Activated CD4-positive, CD25-positive, alpha-beta regulatory T cell (primary cell): ENCODE data around the gene PATZ1.

ENCODE experiments used
- DNase-seq, 4 experiments: peaks; one replicate each; lab custom pipeline; 2025; lab: John Stamatoyannopoulos, UW

Gene PATZ1

DNA sequence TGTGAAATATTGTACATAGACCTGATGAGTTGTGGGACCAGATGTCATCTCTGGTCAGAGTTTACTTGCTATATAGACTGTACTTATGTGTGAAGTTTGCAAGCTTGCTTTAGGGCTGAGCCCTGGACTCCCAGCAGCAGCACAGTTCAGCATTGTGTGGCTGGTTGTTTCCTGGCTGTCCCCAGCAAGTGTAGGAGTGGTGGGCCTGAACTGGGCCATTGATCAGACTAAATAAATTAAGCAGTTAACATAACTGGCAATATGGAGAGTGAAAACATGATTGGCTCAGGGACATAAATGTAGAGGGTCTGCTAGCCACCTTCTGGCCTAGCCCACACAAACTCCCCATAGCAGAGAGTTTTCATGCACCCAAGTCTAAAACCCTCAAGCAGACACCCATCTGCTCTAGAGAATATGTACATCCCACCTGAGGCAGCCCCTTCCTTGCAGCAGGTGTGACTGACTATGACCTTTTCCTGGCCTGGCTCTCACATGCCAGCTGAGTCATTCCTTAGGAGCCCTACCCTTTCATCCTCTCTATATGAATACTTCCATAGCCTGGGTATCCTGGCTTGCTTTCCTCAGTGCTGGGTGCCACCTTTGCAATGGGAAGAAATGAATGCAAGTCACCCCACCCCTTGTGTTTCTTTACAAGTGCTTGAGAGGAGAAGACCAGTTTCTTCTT lies 66.2 kb downstream of the PATZ1 start:
- no peak for DNase-seq

DNA sequence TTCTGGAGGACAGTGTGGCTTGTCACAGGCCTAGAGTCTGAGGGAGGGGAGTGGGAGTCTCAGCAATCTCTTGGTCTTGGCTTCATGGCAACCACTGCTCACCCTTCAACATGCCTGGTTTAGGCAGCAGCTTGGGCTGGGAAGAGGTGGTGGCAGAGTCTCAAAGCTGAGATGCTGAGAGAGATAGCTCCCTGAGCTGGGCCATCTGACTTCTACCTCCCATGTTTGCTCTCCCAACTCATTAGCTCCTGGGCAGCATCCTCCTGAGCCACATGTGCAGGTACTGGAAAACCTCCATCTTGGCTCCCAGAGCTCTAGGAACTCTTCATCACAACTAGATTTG lies 66.8 kb downstream of the PATZ1 start:
- DNase-seq, result no peak

DNA sequence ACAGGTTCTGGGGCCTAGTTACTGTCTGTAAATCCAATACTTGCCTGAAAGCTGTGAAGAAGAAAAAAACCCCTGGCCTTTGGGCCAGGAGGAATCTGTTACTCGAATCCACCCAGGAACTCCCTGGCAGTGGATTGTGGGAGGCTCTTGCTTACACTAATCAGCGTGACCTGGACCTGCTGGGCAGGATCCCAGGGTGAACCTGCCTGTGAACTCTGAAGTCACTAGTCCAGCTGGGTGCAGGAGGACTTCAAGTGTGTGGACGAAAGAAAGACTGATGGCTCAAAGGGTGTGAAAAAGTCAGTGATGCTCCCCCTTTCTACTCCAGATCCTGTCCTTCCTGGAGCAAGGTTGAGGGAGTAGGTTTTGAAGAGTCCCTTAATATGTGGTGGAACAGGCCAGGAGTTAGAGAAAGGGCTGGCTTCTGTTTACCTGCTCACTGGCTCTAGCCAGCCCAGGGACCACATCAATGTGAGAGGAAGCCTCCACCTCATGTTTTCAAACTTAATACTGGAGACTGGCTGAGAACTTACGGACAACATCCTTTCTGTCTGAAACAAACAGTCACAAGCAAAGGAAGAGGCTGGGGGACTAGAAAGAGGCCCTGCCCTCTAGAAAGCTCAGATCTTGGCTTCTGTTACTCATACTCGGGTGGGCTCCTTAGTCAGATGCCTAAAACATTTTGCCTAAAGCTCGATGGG lies 67.4 kb downstream of the PATZ1 start:
- DNase-seq, result peak in 2 of 4 experiments; percentile 39 to 51

DNA sequence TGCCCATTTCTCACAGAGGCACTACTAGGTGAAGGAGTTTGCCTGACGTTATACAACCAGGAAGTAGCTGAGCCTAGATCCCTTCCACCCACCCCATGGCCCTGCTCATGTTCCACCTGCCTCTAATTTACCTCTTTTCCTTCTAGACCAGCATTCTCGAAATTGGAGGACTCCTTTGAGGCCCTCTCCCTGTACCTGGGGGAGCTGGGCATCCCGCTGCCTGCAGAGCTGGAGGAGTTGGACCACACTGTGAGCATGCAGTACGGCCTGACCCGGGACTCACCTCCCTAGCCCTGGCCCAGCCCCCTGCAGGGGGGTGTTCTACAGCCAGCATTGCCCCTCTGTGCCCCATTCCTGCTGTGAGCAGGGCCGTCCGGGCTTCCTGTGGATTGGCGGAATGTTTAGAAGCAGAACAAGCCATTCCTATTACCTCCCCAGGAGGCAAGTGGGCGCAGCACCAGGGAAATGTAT lies 68.0 kb downstream of the PATZ1 start:
- DNase-seq, result no peak

DNA sequence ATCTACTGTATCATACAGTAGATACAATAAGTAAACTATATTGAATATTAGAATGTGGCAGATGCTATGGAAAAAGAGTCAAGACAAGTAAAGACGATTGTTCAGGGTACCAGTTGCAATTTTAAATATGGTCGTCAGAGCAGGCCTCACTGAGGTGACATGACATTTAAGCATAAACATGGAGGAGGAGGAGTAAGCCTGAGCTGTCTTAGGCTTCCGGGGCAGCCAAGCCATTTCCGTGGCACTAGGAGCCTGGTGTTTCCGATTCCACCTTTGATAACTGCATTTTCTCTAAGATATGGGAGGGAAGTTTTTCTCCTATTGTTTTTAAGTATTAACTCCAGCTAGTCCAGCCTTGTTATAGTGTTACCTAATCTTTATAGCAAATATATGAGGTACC lies 68.4 kb downstream of the PATZ1 start:
- peak in 1 of 4 experiments; percentile 26 for DNase-seq

DNA sequence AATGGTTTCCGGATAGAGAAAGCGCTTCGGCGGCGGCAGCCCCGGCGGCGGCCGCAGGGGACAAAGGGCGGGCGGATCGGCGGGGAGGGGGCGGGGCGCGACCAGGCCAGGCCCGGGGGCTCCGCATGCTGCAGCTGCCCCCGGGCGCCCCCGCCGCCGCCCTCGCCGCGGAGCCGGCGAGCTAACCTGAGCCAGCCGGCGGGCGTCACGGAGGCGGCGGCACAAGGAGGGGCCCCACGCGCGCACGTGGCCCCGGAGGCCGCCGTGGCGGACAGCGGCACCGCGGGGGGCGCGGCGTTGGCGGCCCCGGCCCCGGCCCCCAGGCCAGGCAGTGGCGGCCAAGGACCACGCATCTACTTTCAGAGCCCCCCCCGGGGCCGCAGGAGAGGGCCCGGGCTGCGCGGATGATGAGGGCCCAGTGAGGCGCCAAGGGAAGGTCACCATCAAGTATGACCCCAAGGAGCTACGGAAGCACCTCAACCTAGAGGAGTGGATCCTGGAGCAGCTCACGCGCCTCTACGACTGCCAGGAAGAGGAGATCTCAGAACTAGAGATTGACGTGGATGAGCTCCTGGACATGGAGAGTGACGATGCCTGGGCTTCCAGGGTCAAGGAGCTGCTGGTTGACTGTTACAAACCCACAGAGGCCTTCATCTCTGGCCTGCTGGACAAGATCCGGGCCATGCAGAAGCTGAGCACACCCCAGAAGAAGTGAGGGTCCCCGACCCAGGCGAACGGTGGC lies 69.5 kb downstream of the PATZ1 start:
- no peak for DNase-seq
